ENCODE data around the gene NOP16.
"Not testable (repeated sequence)": the region's sequence is repeated elsewhere in the genome, so short reads cannot be mapped to it uniquely, and the experiment has no call there.

Gene NOP16

DNA sequence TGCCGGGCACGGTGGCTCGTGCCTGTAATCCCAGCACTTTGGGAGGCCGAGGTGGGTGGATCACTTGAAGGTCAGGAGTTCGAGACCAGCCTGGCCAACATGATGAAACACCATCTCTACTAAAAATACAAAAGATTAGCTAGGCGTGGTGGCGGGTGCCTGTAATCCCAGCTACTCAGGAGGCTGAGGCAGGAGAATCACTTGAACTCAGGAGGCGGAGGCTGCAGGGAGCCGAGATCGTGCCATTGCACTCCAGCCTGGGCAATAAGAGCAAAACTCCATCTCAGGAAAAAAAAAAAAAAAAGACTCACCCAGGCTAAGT is 19.8 kb upstream of the NOP16 start:
- DNase-seq: not testable (repeated sequence)

DNA sequence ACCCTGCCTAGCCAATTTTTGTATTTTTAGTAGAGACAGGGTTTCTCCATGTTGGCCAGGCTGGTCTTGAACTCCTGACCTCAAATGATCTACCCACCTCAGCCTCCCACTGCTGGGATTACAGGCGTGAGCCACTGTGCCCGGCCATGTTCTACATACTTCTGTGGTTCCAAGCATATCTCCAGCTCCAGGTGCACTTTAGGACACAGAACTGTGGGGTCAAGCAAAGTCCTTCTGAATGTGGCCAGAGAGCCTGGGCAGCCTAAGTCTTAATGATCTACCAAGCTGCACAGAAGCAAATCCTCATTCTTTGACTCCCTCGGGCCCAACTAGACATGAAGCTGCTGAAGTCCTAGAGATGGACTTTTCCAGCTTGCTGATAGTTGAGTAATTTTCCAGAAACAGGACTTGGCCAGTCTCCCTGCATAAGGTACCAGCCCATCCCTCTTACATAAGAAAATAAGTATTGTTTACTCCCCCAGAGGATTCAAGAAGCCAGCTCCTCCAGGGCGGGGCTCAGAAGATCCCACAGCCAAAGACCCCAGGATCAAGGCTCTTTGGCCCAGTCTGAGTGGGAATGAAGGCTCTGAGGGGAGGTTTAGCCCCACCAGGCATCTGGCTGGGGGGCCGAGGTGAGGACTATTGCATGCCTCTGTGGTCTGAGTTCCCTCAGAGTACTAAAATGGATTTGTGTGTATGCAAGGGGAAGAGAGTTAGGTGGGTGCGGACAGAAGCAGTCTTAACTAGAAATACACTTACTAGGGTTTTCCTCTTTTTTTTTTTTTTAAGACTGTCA is 19.3 kb upstream of the NOP16 start:
- no peak for DNase-seq

DNA sequence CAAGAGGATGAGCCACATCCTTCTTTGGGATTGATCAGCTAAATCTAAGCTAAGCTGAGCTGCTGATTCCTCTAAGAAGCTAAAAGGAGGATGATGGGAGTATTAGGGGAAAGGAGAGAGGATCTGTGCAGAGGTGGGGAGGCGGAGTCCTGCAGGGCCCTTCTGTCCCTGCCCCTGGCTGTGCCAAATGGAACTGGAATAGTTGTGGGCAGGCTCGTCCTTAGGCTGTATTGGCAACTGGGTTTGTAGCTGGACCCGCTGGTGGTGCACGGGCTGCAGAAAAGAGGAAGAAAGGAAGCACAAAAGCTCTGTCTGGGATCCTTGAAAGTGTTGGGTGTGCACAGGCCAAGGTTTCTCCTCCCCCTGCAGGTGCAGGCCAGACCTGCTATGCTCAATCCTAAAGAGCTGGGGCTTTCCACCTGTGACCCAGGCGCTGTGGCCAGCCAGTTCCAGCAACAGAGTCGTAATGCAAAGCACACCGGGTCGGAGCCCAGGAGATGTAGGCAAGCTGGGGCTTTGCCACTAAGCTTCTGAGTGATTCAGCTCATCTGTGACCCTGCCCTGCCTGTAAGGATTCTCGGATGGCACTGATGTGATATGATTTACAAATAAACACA is 18.1 kb upstream of the NOP16 start:
- no peak for DNase-seq

DNA sequence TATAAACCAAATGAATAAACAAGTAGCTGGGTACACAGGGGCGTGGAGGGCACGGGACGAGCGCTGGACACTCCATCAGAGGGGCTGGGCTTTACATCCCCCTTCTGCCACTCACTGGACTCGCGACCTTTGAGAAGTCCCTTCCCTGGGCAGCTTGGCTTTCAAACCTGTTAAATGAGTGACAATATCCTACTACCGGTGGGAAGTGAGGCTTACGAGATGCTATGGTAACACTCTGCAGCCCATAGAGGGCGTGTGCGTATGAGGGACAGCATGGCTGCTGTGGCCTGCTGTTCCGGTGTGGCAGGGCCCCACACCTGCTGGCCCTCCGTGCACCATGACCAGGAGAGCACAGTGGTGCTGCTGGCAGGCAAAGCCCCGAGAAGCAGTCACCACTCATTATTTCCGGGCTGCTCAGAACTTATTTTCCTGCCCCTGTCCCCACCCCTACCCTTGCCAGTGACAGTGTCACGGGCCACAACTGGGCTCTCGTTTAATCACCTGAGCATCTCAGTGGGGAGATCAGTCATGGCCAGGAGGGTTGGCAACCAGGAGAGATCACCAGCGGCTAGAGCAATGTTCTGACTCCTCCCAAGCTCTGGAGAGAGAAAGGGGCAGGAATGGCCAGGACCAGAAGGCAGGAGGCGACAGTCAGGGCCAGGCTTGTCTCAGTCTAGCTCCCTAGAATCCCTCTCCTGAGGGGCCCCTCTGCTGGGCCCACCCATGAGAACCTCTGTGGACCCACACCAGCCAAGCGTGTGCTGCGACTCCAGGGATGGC is 17.4 kb upstream of the NOP16 start:
- DNase-seq: no peak

DNA sequence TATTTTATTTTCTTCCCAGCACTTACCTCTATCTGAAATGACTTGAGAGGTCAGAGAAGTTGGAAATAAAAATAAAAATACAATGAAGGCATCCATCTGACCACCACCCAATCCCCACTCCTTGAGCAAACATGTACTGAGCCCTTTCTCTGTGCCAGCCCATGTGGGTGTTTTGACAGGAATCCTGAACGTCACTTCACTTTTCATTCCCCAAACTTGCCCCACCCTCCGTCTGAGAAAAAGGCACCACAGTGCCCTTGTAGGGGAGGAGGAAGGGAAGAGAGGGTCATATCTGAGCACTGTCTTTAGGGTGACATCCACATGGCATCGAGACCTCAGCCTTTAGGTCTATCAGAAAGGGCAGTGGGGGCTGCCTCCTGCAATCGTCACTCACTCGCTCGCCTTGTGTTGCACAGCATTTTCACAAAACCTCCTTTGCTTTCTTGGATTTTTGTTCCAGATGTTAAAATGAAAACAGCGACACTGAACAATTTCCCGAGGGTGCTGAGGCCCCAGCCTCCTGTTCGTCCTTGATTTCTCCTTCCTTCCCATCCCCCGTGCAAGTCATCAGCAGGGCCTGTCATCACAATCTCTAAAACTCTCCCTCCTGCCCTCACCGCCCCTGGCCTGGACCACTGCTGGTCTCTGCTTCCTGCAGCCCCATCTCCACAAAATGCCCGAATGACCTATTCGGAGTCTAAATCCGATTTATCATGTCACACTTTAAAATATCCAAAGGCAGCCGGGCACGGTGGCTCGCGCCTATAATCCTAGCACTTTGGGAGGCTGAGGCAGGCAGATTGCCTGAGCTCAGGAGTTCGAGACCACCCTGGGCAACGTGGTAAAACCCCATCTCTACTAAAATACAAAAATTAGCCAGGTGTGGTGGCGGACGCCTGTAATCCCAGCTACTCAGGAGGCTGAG is 13.1 kb upstream of the NOP16 start:
- DNase-seq: no peak

DNA sequence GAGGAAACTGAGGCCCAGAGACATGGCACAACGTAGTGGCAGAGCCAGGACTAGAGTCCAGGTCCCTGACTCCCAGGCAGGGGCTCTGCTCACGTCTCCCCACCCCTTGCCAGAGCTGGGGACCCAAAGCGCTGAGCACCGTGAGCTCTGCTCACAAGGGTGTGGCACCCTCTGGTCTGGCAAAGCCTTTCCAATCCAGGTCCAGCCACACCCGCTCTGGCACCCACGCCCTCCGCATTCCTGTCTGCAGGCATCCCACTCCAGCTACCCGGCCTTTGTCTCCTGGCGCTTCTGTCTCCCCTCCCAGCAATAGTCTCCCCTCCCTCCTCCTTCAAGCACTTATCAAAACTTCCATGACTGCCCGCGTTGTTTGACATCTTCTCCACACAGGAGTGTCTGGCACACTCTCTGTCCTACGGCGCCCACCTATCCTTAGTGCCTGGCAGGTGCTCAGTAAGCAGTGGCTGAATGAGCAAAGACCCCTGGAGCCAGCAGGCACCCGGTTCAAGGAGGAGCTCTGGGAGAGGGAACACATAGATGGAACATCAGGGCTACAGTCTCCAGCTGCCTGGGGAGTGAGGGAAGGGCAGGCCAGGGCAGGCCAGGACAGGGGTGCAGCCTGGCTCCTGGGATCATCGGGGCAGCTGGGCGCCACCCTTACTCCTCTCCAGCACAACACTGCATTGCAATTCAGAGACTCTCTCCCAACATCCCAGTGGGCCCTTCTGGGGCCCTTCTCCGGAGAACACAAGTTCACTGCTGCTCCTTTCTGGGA is 12.2 kb upstream of the NOP16 start:
- no peak for DNase-seq

DNA sequence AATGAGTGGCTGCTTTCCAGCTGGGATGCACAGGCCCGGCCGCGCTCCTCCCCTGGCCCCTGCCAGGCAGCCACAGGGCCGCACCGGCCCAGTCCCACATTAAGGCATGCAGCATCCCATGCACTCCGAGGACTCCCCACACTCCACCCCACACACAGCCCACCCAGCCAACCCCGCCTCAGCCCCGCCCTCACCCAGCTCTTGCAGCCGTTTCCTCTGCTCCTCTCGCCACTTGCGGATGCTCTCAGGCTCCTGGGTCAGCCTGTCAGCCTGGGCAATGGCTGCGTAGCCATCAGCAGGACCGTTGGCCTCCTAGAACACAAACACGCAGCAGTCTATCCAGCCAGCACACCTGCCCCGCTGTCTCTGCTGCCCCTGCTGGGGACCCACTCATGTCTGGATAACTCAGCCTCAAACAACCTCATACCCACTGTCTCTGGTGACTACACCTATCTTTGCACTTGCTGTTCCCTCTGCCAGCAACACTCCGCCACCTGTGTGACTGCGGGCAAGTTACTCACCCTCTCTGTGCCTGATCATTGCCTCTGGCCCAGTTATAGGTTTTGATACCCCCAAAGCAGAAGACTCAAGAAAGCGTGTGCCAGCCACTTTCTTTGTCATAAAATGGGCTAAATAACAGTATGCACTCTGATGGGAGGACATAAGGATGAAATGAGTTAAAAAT is 9.5 kb upstream of the NOP16 start:
- no peak for DNase-seq

DNA sequence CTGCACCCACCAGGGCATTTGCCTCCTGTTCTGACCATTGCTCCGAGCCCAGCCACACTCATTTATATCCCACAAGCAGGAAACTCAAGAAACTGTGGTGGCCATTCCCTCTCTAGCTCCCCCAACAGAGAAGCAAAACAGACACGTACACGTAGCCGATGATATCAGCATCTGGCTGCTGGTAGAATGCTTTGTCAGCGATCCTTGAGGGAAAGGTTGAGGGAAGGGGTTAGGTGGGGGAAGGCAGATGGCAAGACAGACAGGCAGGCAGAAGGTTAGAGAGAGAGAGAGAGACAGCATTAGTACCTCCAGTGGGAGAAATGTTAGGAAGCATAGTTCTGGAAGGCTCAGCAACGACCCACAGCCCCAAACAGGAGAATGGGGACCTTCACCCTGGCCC is 7.9 kb upstream of the NOP16 start:
- no peak for DNase-seq

DNA sequence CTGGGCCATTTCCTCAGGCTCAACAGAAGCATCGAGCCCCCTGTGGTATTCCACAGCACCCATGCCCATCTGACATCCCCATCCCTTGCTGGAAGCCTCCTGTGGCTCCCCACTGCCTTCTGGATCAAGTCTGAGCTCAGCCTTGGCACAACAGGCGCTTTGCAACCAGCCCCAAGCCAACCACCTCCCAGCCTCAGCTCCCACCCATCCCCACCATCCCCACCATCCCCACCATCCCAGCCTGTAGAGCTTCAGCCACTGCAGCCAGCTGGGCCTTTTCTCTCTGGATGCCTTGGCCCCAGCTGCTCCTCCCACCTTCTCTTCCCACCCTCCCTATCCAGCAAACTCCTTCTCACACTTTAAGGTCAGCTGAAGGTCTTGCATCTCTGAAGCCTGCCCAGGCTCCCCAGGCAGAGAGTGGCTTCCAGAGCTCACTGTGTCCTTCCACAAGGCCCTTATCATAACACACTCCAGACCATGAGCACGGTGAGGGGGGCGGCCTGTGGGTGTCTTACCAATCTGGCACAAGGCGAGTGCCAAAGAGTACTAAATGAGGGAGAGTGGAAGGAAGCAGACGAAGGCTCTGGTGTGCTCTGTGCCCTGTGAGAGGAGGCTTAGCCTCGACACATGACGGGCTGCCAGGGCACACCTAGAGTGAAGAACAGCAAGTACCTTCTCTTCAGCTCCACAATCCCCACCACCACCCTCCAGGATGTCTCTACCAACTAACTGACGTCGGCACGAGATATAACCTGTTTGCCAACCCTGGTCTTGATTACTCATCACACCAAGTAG is 6.7 kb upstream of the NOP16 start:
- DNase-seq: no peak

DNA sequence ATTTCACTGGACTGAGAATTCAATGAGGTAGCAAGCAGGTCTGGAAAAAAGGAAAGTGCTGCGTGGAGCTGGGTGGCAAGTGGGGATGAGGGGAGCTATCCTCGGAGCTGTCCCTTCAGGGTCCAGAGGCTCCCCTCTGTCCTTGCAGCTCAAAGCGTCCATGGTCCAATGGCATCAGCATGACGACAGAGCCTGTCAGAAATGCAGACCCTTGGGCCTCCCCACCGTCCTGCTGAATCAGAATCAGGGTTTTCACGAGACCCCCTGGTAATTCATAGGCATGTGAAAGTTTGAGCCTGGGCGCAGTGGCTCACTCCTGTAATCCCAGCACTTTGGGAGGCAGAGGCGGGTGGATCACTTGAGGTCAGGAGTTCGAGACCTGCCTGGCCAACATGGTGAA is 5.7 kb upstream of the NOP16 start:
- DNase-seq: no peak

DNA sequence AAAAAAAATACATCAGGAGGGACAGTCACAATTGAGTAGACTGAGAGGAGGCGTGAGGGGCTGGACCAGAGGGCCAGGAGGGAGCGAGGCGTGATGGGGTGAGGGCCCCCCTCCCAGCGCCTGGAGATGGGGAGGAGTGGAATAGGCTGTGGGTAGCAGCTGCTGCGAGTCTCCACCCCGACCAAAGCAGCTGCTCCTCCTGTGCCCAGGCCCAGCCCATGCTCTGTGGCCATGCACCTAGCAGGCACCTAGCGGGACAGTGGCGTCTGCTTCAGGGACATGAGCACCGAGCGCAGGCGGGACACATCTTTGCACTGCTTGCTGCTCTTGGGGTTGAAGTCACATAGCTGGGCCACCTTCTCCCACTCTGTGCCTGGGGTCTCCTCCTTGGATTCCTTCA is 4.1 kb upstream of the NOP16 start:
- DNase-seq: no peak

DNA sequence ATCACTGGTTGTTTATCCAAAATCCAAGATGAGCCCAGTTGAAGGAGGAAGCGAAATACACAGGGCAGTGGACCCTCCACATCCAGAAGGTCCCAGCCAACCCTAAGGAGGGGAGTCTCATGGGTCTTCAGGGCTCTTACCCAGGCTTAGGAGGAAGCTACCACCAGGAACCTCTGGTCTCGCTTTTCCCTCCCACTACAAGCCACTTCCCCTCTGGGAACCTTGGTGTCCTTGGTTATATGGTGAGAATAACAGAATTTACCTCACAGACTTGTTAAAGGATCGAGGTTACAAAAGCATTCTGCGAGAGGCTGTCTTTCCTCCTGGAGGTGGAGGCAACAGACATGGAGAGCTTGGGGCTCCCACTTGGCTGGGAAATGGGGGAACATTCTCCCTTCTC is 3.6 kb upstream of the NOP16 start:
- no peak for DNase-seq

DNA sequence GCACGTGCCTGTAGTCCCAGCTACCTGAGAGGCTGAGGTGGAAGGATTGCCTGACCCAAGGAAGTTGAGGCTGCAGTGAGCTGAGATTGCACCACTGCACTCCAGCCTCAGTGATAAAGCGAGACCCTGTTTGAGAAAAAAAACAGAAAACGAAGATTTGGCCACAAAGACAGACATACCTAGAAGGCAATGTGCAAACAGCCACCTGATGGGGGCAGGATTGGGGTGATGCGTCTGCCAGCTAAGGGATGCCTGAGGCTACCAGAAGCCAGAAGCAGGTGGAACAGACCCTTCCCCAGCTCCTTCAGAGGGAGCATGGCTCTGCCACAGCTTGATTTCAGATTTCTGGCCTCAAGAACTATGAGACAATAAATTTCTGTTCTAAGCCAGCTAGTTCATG is 3.1 kb upstream of the NOP16 start:
- DNase-seq: no peak

DNA sequence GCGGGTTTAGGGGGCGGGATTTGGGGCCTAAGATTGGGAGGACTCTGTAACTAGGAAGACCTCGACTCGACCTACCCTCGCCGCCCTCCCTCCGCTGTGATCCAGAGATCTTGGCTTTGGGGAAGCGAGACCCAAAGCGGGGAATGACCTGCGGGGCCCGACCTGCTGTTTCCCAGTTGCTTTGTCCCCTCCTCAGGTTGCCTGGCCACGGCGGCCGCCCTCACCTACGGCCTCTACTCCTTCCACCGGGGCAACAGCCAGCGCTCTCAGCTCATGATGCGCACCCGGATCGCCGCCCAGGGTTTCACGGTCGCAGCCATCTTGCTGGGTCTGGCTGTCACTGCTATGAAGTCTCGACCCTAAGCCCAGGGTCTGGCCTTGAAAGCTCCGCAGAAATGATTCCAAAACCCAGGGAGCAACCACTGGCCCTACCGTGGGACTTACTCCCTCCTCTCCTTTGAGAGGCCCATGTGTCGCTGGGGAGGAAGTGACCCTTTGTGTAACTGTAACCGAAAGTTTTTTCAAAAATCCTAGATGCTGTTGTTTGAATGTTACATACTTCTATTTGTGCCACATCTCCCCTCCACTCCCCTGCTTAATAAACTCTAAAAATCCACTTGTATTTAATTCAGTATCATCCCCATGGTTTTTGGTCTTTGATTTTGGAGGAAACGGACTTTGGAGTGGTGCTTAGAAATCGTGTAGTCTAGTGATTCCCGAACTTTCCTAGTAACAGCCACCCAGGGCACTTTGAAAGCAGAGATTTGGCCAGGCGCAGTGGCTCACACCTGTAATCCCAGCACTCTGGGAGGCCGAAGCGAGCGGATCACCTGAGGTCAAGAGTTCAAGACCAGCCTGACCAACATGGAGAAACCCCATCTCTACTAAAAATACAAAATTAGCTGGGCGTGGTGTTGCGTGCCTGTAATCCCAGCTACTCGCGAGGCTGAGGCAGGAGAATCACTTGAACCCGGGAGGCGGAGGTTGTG is 1.0 kb upstream of the NOP16 start:
- DNase-seq: peak; percentile 84

DNA sequence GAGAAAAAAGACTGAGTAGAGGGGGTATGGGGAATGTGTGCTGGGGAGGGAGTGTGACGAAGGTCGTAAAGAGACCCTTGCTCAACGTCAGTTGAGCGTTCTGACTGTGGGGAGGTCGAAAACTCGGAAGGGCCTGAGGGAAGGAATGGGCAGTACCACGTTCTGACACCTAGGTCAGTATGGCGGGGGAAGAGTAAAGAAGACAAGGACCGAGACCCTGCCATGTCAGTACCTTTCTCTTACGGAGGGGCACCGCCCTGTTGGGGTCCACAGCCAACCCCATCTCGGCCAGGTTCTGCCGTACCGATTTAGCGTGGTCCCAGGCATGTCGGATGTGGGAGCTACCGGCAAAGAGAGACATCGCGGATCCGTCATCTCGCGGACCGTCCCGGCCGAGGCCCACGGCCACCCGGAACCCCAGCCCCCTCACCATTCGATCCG is 375 bp downstream of the NOP16 start:
- DNase-seq: no peak

DNA sequence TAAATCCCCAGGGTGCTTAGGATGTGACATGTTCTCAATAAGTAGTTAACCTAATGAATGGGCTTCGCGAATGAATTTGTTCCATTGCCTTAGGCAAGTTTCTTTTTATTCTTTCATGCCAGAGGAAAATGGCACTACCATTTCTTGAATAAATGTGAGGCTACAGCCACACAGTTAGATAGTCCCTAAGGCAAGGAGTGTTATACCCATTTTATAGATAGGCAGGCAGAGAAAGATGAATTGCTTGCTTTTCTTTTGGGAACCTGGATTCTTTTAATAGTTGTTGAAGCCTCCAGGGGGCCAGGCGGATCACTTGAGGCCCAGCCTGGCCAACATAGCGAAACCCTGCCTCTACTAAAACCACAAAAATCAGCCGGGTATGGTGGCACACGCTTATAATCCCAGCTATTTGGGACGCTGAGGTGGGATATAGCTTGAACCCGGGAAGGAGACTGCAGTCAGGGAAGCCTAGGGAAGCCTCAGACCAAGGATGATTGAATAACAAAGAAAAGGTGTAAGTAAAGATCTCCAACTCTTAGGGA is 943 bp downstream of the NOP16 start:
- DNase-seq: no peak

DNA sequence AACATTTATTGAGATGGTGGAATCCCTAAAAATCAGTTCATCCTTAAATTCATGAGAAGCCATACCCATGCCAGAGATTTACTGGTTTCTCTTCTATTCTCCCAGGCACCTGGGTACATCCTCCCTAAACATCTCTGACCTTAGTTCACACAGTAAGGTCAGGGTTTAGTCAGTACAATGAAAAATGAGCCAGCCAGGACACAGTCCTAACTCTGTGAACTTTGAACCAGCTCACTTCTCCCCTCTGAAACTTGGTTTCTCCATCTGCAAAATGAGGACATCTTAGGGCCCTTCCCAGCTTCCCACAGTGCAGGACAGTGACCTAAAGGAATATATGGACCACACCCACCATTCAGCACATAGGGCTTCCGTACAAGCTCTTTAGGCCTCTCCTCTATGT is 1.9 kb downstream of the NOP16 start:
- DNase-seq: no peak

DNA sequence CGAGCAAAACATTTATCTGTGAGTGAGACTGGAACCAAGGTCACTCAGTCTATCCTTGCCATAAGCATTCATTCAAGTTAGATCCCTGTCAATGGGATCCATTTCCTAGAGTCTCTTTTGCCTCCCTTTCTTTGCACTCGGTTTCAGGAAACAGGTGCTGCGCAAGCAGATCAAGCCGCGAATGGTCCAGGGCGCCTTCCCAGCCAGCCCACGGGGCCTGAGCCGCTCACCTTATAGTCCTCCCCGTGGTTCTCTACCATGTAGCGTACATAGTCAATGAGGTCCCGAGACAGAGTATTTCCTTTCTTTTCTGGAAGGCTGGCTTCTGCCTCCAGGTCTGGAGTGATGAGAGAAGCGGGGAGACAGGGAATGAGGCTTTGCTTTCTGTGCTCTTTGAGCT is 3.4 kb downstream of the NOP16 start:
- DNase-seq: no peak

DNA sequence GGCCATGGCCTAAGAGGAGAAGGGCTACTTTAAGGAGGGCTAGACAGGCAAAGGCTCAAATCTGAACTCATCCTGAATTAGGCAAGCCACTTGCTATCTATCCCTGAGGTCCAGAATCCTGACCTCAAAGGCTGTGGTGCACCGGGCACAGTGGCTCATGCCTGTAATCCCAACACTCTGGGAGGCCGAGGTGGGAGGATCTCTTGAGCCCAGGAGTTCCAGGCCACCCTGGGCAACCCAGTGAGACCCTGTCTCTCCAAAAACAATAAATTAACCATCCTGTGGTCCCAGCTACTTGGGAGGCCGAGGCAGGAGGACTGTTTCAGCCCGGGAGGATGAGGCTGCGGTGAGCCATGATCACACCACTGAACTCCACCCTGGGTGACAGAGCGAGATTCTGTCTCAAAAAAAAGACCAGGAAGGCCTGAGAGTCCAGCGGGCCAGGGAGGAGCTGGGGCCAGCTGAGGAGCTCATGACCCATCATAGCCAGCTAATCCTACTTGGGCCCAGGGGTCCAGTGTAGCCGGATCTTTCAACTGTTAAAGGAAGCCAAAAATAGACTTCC is 4.0 kb downstream of the NOP16 start:
- DNase-seq: no peak

All from KG1 (cell line).